Breast epithelium (tissue), 4 donors: ENCODE measurements around the gene ZNF785. TPM values are rescaled to one million over a fixed set of nuclear protein-coding genes. Genes with fewer than 3 reads are reported as not detected.

Experiments
- DNase-seq, 2 donors: peaks; one replicate each; pipeline ENCODE4 v3.0.0-alpha.2; 2019; ENCODE audit warnings: low spot score in 2 of 2
- H3K27ac ChIP-seq, 2 donors: fragments of 200-600 bp; sonication (generic) in 1 of 2; one replicate each; pipeline ENCODE4 v1.5.1; 2016 to 2019; ENCODE audit warnings: mild to moderate bottlenecking in 1 of 2
- H3K27me3 ChIP-seq, 2 donors: fragments of 200-600 bp; sonication (generic) in 1 of 2; one replicate each; pipeline versions ENCODE4 v1.5.1 to v1.6.0; 2017 to 2019; ENCODE audit warnings: control low read depth in 1 of 2, mild to moderate bottlenecking in 1 of 2
- H3K36me3 ChIP-seq: fragments of 200-600 bp; one replicate; pipeline ENCODE4 v1.5.1; 2019
- H3K4me1 ChIP-seq, 2 donors: fragments of 200-600 bp; sonication (generic); one replicate each; pipeline ENCODE4 v1.5.1; 2016 to 2019; ENCODE audit warnings: control low read depth in 1 of 2
- H3K4me3 ChIP-seq, 3 donors: fragments of 200-600 bp; sonication (generic); 1 replicate in 2 of 3; 2 replicates in 1 of 3; pipeline ENCODE4 v1.5.1; 2016 to 2019; ENCODE audit warnings: mild to moderate bottlenecking in 3 of 3, moderate library complexity in 2 of 3
- H3K9me3 ChIP-seq, 2 donors: fragments of 200-600 bp; sonication (generic) in 1 of 2; one replicate each; pipeline ENCODE4 v1.5.1; 2016 to 2019; ENCODE audit warnings: control low read depth in 1 of 2
- CTCF ChIP-seq, 3 donors: fragments of 450-650 bp; IDR thresholded peaks; one replicate each; pipeline ENCODE4 v1.5.1; 2016 to 2017; ENCODE audit warnings: antibody characterized with exemption in 3 of 3, mild to moderate bottlenecking in 3 of 3, moderate library complexity in 3 of 3
- POLR2A ChIP-seq: fragments of 450-650 bp; IDR thresholded peaks from one replicate; pipeline ENCODE4 v1.6.1; 2016; ENCODE audit warnings: antibody characterized with exemption, mild to moderate bottlenecking, moderate library complexity
- POLR2AphosphoS5 ChIP-seq, 3 donors: sonication (generic); formaldehyde crosslinking; IDR thresholded peaks; one replicate each; pipeline ENCODE4 v1.6.1; 2017; ENCODE audit warnings: antibody characterized with exemption in 3 of 3
- intact Hi-C: fragments of 100-400 bp; cut with DNase I; formaldehyde crosslinking; loops from one replicate; pipeline ENCODE4 v1.15.1; 2023; ENCODE audit warnings: low total_unique reads
- total RNA-seq, 3 donors: library from RNA; depleted of rRNA; stranded (reverse); fragments of >200 nt; gene quantifications; one replicate each; pipeline ENCODE4 v1.1.0, GENCODE V29; 2016

ZNF785 gene
- total RNA-seq, 3 donors from 2014 or later = 6.7 to 14.4 (median 12.0) TPM

DNA sequence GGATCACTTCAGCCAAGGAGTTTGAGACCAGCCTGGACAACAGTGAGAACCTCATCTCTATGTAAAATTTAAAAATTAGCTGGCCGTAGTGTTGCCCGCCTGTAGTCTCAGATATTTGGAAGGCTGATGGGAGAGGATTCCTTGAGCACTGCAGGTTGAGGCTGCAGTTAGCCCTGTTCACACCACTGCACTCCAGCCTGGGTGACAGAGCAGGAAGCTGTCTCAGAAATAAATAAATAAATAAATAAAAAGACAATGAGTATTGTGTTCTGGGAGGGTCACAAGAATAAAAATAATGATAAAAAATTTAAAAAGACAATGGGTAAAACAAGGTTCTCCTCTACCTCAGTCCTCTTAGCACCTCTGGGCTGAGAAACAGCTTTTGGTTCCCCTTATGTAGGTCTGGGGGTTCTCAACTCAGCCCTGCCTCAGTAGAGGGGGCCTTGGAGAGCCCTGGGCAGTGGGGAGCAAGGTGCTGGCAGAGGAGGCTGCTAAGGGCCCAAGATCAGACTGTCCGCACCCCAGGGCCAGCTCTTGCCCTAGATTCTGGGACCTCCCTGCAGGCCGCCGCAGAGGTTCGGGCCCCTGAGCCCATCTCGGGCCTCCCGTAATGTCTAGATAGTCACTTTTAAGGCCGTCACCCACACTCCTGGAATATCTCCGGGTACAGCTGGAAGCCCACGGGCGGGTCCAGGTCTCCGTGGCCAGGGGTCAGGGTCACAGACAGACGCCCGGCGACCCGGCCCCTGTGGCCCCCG, 30.8 kb downstream of the ZNF785 start:
- TF ChIP-seq POLR2AphosphoS5 (IDR thresholded peaks at IDR 0.05) = no peak
- no peak for TF ChIP-seq POLR2A
- no peak for TF ChIP-seq CTCF (IDR thresholded peaks at IDR 0.05)
- intact Hi-C loops = loop anchor here (2.0 kb wide), 1 partner anchor 16 kb away; no protein-coding TSS in a partner anchor

DNA sequence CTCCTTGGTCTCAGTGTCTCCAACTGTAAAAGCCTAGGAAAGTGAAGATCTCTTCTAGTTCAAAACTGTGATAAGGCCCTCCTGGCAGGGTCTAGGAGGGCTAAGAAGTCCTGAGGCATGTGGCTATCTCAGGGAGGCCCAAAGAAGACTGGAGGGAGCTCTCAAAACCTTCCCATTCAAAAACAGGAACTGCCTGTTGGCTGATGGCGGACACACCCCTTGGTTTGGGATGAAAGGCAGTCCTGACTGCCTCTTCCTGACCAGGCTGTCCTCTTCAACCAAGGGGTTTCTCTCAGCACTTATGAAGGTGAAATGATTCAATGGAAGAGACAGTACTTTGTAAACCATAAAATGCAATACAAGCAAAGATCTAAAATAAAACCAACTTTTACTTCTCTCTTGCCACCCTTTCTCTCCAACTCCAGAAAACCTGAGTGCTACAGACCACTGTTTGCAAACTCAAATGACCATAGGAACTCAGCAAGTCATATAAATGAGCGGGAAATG, 32.1 kb downstream of the ZNF785 start:
- intact Hi-C loops = no loop called here
- Histone ChIP-seq H3K4me1 (no peaks in the 10 kb centered on the region), H3K36me3 (peaks cover 7% of the 10 kb centered on the region), H3K9me3 (no peaks in the 10 kb centered on the region), H3K27ac (no peak overlapping the region), H3K4me3 (no peak overlapping the region), H3K27me3 (no peaks in the 10 kb centered on the region)
- no peak for DNase-seq
- no peak for TF ChIP-seq CTCF (IDR thresholded peaks at IDR 0.05)
- TF ChIP-seq POLR2AphosphoS5 (IDR thresholded peaks at IDR 0.05) = no peak
- no peak for TF ChIP-seq POLR2A

More for the DNA sequence above, 30.8 kb downstream of the ZNF785 start:
- H3K4me3 ChIP-seq = no peak overlapping the region
- H3K27ac ChIP-seq = no peak overlapping the region
- no peaks in the 10 kb centered on the region for H3K9me3 ChIP-seq
- H3K4me1 ChIP-seq = no peaks in the 10 kb centered on the region
- no peak for DNase-seq
- H3K36me3 ChIP-seq = peaks cover 7% of the 10 kb centered on the region
- H3K27me3 ChIP-seq = no peaks in the 10 kb centered on the region

DNA sequence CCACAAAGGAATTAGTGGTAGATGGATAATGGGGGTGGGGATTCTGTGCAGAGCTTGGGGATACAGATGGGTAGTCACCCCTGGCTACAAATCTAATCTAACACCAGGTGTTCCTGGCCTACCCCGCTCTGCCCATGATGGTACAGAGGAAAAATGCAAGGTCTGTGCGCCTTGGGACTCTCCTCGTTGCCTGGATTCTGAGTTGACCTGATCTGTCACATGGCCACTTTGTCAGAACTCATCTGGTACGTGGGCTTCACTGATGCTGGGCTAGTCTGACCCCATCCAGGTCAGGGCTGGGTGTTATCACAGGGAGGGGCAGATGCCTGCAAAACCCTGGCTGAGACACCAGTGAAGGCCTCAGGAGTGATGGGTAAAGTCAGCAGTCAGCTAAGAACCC, 32.5 kb downstream of the ZNF785 start:
- H3K27ac ChIP-seq = no peak overlapping the region

GRCh38 chr16:30551781-30552180, 33.7 kb downstream of the ZNF785 start:
- Histone ChIP-seq H3K4me3 (no peak overlapping the region), H3K9me3 (no peaks in the 10 kb centered on the region), H3K4me1 (no peaks in the 10 kb centered on the region), H3K36me3 (peaks cover 7% of the 10 kb centered on the region), H3K27ac (no peak overlapping the region), H3K27me3 (no peaks in the 10 kb centered on the region)
- DNase-seq = no peak
- TF ChIP-seq POLR2A (no peak), POLR2AphosphoS5 (IDR thresholded peaks at IDR 0.05) (no peak), CTCF (IDR thresholded peaks at IDR 0.05) (no peak)
- intact Hi-C loops = no loop called here

More for the DNA sequence above, 32.5 kb downstream of the ZNF785 start:
- no peak for TF ChIP-seq CTCF (IDR thresholded peaks at IDR 0.05)
- TF ChIP-seq POLR2A = no peak
- intact Hi-C loops = no loop called here
- Histone ChIP-seq H3K4me3 (no peak overlapping the region), H3K9me3 (no peaks in the 10 kb centered on the region), H3K36me3 (peaks cover 7% of the 10 kb centered on the region), H3K4me1 (no peaks in the 10 kb centered on the region), H3K27me3 (no peaks in the 10 kb centered on the region)
- DNase-seq = no peak
